ENCODE measurements around the gene CADPS2.

GRCh38 chr7:122521767-122522166 is 364.5 kb downstream of the CADPS2 start:
- TF ChIP-seq CTCF (IDR thresholded peaks at IDR 0.05) (no peak), POLR2A (IDR thresholded peaks at IDR 0.05) (no peak)

Data from right lobe of liver (tissue), 4 donors.